Measurements from ENCODE around the gene CCDC33.
A peak's percentile ranks its signal among the peaks of the same experiment; 100 is the strongest.

The CCDC33 gene

DNA sequence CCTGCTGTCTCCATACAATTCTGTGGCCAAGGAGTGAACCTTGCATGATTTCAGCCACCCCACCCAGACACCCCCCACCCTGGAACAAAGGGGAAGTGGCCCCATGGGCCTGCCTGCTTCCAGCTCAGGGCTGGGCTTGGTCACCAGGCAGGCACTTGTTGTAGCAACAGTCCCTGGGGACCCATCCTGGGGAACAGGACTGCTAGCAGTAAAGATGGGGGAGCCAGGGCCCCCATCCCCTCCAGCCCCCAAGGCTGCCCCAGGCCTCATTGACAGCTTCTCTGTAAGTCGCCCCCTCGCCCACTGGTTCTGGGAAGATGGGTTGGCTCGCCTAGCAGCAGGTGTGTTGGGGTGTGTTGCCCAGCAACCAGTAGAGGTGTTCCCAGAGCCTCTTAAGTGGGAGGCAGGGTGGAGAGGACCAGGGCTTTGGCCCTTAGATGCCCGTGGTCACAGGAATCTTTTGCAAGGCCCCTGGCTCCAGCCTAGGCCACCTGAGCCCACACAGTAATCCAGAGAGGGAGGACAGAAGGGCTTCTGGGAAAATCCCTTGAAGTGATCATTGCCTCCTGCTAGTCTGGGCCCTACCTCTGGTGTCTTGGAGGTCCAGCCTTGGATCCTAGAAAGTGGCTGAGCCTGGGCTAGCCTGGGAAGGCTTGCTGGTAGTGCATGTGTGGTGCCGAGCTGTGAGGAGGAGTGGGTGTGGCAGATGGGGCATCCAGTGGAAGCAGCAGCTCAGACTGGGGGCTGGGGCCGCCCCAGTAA, 82.4 kb downstream of the CCDC33 start (continued):
- TF ChIP-seq, protein P1, sequence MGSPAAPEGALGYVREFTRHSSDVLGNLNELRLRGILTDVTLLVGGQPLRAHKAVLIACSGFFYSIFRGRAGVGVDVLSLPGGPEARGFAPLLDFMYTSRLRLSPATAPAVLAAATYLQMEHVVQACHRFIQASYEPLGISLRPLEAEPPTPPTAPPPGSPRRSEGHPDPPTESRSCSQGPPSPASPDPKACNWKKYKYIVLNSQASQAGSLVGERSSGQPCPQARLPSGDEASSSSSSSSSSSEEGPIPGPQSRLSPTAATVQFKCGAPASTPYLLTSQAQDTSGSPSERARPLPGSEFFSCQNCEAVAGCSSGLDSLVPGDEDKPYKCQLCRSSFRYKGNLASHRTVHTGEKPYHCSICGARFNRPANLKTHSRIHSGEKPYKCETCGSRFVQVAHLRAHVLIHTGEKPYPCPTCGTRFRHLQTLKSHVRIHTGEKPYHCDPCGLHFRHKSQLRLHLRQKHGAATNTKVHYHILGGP (tag by site-specific recombination; IDR thresholded peaks at IDR 0.05): no peak
- TF ChIP-seq, protein P2, sequence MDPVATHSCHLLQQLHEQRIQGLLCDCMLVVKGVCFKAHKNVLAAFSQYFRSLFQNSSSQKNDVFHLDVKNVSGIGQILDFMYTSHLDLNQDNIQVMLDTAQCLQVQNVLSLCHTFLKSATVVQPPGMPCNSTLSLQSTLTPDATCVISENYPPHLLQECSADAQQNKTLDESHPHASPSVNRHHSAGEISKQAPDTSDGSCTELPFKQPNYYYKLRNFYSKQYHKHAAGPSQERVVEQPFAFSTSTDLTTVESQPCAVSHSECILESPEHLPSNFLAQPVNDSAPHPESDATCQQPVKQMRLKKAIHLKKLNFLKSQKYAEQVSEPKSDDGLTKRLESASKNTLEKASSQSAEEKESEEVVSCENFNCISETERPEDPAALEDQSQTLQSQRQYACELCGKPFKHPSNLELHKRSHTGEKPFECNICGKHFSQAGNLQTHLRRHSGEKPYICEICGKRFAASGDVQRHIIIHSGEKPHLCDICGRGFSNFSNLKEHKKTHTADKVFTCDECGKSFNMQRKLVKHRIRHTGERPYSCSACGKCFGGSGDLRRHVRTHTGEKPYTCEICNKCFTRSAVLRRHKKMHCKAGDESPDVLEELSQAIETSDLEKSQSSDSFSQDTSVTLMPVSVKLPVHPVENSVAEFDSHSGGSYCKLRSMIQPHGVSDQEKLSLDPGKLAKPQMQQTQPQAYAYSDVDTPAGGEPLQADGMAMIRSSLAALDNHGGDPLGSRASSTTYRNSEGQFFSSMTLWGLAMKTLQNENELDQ (tag by site-specific recombination; IDR thresholded peaks at IDR 0.05; ENCODE audit: low read depth): no peak
- TF ChIP-seq FEZF1 (tag by site-specific recombination; IDR thresholded peaks at IDR 0.05): no peak
- TF ChIP-seq, protein P3, sequence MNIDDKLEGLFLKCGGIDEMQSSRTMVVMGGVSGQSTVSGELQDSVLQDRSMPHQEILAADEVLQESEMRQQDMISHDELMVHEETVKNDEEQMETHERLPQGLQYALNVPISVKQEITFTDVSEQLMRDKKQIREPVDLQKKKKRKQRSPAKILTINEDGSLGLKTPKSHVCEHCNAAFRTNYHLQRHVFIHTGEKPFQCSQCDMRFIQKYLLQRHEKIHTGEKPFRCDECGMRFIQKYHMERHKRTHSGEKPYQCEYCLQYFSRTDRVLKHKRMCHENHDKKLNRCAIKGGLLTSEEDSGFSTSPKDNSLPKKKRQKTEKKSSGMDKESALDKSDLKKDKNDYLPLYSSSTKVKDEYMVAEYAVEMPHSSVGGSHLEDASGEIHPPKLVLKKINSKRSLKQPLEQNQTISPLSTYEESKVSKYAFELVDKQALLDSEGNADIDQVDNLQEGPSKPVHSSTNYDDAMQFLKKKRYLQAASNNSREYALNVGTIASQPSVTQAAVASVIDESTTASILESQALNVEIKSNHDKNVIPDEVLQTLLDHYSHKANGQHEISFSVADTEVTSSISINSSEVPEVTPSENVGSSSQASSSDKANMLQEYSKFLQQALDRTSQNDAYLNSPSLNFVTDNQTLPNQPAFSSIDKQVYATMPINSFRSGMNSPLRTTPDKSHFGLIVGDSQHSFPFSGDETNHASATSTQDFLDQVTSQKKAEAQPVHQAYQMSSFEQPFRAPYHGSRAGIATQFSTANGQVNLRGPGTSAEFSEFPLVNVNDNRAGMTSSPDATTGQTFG (tag by site-specific recombination; IDR thresholded peaks at IDR 0.05; ENCODE audit: borderline replicate concordance): no peak
- TF ChIP-seq, protein P4, sequence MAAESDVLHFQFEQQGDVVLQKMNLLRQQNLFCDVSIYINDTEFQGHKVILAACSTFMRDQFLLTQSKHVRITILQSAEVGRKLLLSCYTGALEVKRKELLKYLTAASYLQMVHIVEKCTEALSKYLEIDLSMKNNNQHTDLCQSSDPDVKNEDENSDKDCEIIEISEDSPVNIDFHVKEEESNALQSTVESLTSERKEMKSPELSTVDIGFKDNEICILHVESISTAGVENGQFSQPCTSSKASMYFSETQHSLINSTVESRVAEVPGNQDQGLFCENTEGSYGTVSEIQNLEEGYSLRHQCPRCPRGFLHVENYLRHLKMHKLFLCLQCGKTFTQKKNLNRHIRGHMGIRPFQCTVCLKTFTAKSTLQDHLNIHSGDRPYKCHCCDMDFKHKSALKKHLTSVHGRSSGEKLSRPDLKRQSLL (tag by site-specific recombination; IDR thresholded peaks at IDR 0.05): no peak
- no peak for TF ChIP-seq KLF7 (tag by site-specific recombination; IDR thresholded peaks at IDR 0.05; ENCODE audit: borderline replicate concordance)
- no peak for TF ChIP-seq ZNF600 (tag by site-specific recombination; IDR thresholded peaks at IDR 0.05)
- no peak for TF ChIP-seq ZNF157 (tag by site-specific recombination; IDR thresholded peaks at IDR 0.05)
- TF ChIP-seq ZNF37A (tag by site-specific recombination; IDR thresholded peaks at IDR 0.05): no peak
- TF ChIP-seq, protein P5, sequence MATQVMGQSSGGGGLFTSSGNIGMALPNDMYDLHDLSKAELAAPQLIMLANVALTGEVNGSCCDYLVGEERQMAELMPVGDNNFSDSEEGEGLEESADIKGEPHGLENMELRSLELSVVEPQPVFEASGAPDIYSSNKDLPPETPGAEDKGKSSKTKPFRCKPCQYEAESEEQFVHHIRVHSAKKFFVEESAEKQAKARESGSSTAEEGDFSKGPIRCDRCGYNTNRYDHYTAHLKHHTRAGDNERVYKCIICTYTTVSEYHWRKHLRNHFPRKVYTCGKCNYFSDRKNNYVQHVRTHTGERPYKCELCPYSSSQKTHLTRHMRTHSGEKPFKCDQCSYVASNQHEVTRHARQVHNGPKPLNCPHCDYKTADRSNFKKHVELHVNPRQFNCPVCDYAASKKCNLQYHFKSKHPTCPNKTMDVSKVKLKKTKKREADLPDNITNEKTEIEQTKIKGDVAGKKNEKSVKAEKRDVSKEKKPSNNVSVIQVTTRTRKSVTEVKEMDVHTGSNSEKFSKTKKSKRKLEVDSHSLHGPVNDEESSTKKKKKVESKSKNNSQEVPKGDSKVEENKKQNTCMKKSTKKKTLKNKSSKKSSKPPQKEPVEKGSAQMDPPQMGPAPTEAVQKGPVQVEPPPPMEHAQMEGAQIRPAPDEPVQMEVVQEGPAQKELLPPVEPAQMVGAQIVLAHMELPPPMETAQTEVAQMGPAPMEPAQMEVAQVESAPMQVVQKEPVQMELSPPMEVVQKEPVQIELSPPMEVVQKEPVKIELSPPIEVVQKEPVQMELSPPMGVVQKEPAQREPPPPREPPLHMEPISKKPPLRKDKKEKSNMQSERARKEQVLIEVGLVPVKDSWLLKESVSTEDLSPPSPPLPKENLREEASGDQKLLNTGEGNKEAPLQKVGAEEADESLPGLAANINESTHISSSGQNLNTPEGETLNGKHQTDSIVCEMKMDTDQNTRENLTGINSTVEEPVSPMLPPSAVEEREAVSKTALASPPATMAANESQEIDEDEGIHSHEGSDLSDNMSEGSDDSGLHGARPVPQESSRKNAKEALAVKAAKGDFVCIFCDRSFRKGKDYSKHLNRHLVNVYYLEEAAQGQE (tag by site-specific recombination; IDR thresholded peaks at IDR 0.05): no peak
- TF ChIP-seq ZNF239 (tag by site-specific recombination; IDR thresholded peaks at IDR 0.05): no peak
- TF ChIP-seq, protein P6, sequence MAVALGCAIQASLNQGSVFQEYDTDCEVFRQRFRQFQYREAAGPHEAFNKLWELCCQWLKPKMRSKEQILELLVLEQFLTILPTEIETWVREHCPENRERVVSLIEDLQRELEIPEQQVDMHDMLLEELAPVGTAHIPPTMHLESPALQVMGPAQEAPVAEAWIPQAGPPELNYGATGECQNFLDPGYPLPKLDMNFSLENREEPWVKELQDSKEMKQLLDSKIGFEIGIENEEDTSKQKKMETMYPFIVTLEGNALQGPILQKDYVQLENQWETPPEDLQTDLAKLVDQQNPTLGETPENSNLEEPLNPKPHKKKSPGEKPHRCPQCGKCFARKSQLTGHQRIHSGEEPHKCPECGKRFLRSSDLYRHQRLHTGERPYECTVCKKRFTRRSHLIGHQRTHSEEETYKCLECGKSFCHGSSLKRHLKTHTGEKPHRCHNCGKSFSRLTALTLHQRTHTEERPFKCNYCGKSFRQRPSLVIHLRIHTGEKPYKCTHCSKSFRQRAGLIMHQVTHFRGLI (tag by site-specific recombination; IDR thresholded peaks at IDR 0.05): 0 out of 2 replicates have a peak, but pooled peaks have one; percentile 6
- TF ChIP-seq ZNF274 (IDR thresholded peaks at IDR 0.05; ENCODE audit: low read length): no peak
- TF ChIP-seq ZNF274 (tag by site-specific recombination; IDR thresholded peaks at IDR 0.05; ENCODE audit: borderline replicate concordance): no peak
- TF ChIP-seq EGR2 (tag by site-specific recombination; IDR thresholded peaks at IDR 0.05; ENCODE audit: low read depth): peak; percentile 52; the same call in 1 of the 2 replicates
- no peak for TF ChIP-seq ZNF701 (tag by site-specific recombination; IDR thresholded peaks at IDR 0.05)
- TF ChIP-seq HOXD13 (CRISPR knock-in tag; IDR thresholded peaks at IDR 0.05; ENCODE audit: borderline replicate concordance): no peak
- TF ChIP-seq SCRT1 (tag by site-specific recombination; IDR thresholded peaks at IDR 0.05; ENCODE audit: borderline replicate concordance): peak; percentile 83; the same call in 1 of the 2 replicates
- no peak for TF ChIP-seq ZNF623 (tag by site-specific recombination; IDR thresholded peaks at IDR 0.05)
- TF ChIP-seq, protein P7, sequence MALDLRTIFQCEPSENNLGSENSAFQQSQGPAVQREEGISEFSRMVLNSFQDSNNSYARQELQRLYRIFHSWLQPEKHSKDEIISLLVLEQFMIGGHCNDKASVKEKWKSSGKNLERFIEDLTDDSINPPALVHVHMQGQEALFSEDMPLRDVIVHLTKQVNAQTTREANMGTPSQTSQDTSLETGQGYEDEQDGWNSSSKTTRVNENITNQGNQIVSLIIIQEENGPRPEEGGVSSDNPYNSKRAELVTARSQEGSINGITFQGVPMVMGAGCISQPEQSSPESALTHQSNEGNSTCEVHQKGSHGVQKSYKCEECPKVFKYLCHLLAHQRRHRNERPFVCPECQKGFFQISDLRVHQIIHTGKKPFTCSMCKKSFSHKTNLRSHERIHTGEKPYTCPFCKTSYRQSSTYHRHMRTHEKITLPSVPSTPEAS (tag by site-specific recombination; IDR thresholded peaks at IDR 0.05): no peak
- no peak for TF ChIP-seq ZNF335 (tag by site-specific recombination; conservative IDR thresholded peaks at IDR 0.05)
- peak; percentile 39; the same call in 1 of the 2 replicates for TF ChIP-seq ZFHX2 (tag by site-specific recombination; conservative IDR thresholded peaks at IDR 0.05)
- no peak for TF ChIP-seq REPIN1 (tag by site-specific recombination; IDR thresholded peaks at IDR 0.05; ENCODE audit: low read depth)
- no peak for TF ChIP-seq ZNF211 (tag by site-specific recombination; IDR thresholded peaks at IDR 0.05; ENCODE audit: low read depth)
- TF ChIP-seq ZNF155 (tag by site-specific recombination; IDR thresholded peaks at IDR 0.05): no peak
- TF ChIP-seq SETDB1 (IDR thresholded peaks at IDR 0.05; ENCODE audit: insufficient read length, low read length): no peak
